Fibroblast of the aortic adventitia (primary cell): Measurements from ENCODE around the gene PNPLA3. TPM values are rescaled to one million over a fixed set of nuclear protein-coding genes. Genes with fewer than 3 reads are reported as not detected.

ENCODE experiments used
- DNase-seq: peaks from one replicate; pipeline ENCODE4 v3.0.0-alpha.2; 2010; ENCODE audit warnings: low read depth
- H3K4me3 ChIP-seq: 2 replicates; pipeline ENCODE4 v1.5.1; 2011; ENCODE audit warnings: low read depth, mild to moderate bottlenecking, control low read depth, low read length, moderate library complexity
- CTCF ChIP-seq: IDR thresholded peaks from 2 replicates; pipeline ENCODE4 v1.5.1; 2011; ENCODE audit warnings: mild to moderate bottlenecking, low read length, control low read depth, inconsistent platforms; ENCODE audit not compliant: insufficient read depth
- total RNA-seq: library from RNA; depleted of rRNA; stranded (reverse); fragments of >200 nt; gene quantifications from 2 replicates; pipeline ENCODE4 v1.2.3, GENCODE V29; 2012; ENCODE audit warnings: low replicate concordance

PNPLA3 gene, protein sequence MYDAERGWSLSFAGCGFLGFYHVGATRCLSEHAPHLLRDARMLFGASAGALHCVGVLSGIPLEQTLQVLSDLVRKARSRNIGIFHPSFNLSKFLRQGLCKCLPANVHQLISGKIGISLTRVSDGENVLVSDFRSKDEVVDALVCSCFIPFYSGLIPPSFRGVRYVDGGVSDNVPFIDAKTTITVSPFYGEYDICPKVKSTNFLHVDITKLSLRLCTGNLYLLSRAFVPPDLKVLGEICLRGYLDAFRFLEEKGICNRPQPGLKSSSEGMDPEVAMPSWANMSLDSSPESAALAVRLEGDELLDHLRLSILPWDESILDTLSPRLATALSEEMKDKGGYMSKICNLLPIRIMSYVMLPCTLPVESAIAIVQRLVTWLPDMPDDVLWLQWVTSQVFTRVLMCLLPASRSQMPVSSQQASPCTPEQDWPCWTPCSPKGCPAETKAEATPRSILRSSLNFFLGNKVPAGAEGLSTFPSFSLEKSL
- 2.9 and 4.5 TPM in 2 replicates for total RNA-seq

GRCh38 chr22:43923631-43924464 is at the start of gene PNPLA3:
Gene PNPLA3, plus strand, starts transcription at chr22:43923805. Its CDS starts 107 bp downstream, at chr22:43923912.
- DNase-seq, result peak; percentile 75
- H3K4me3 ChIP-seq, result peak within 1 kb of the TSS; percentile 69
- no peak for TF ChIP-seq CTCF

- no peak for TF ChIP-seq CTCF
- DNase-seq, result no peak
- H3K4me3 ChIP-seq, result no peak overlapping the region
Observed at GRCh38 chr22:43876866-43877509, 46.6 kb upstream of the PNPLA3 start.

- H3K4me3 ChIP-seq, result no peak overlapping the region
- no peak for TF ChIP-seq CTCF
- DNase-seq, result peak; percentile 94
Observed at GRCh38 chr22:43878079-43878795, 45.4 kb upstream of the PNPLA3 start.

DNA sequence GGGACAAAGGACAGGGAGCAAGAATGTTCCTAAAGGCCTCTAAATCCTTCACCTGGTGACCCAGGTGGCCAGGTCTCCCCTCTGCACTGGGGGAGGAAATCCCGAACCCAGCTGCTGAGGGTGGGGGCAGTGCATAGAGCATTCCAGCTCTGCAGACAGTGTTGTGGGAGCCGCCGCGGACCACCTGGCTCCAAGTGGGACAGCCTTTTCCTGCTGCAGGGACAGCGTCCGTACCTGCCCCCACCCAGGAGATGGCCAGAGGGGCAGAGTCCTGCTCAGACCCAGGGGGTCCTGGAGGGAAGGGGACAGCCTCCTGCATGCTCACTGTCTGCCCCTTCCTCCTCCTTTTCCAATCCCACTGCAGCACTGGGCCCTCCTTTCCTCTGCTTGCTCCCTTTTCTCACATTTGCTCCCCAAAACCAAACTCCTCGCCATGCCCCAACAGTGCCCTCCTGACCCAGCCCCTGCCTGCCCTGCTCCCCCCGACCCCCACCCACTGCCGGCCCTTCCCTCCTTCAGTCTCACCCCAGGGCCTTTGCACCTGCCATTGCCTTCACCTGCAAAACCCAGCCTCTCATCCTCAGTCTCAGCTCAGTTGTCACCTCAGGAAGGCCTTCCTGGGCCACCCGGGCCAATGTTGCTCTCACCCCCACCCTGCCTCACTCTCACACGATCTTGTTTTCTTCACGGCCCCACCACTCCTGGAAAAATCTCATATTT is 44.6 kb upstream of the PNPLA3 start:
- no peak overlapping the region for H3K4me3 ChIP-seq
- TF ChIP-seq CTCF, result no peak
- DNase-seq, result no peak

DNA sequence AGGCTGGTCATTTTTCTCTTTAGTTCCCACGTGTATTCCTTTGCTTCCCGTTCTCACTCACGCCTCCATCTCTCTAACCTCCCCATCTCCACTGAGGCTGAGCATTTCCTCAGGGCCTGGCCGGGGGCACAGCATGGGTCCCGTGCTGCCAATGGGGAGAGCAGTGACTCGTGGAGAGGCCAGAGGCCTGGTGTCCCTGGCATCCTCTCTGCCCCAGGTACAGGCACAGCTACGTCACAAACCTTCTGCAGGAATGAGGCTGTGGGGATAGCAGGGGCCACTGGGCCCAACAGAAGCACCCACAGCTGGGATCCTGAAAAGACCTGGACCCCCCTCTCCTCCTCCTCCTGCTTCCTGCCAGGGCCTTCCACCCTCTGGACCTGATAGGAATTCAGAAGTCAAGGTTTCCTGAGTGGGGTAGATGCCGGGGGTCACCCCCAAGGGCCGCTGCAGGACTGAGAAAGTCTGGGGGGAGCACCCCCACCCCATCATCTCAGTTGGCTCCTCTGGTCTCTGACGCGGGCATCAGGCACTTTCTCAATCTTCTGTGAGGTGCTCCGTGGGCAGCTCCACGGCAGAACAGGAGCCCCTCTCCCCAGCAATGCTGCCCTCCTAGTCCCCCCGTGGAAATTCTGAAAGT is 43.6 kb upstream of the PNPLA3 start:
- H3K4me3 ChIP-seq, result no peak overlapping the region
- no peak for TF ChIP-seq CTCF
- DNase-seq, result no peak
